ENCODE results near the gene C20orf204.
A peak's percentile ranks its signal among the peaks of the same experiment; 100 is the strongest.

Gene C20orf204

GRCh38 chr20:64063389-64064144 lies 27.6 kb downstream of the C20orf204 start:
- no peak for TF ChIP-seq CTCF (IDR thresholded peaks at IDR 0.05; ENCODE audit: extremely low read depth, missing control alignments)
- DNase-seq (ENCODE audit: low spot score) = no peak

DNA sequence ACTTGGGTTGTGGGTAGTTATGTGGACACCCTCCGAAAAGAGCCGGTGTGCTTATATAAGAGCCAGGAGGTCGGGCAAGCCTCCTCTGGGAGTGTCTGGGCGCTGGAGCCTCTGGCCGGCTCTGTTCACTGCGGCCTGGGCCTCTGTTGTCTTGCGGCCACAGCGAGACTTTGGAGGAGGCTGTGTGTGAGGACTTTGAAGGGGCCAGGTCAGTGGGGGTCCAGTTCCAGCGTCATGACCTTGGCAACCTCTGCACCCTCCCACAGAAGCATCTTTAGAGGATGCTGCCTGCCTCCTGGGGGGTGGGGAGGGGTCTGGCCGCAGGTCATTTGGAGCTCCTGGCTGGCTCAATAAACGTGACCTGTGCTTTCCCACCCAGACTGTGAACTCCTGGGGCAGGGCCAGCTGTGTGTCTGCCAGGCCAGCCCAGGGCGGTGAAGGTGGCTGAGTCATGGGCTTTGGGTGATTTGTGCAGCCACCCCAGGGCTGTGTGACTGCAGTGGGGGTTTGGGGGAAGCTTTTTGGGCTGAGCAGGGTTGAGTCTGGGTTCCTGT lies 28.2 kb downstream of the C20orf204 start:
- DNase-seq (ENCODE audit: low spot score) = no peak

GRCh38 chr20:64065062-64065973 lies 29.3 kb downstream of the C20orf204 start:
- DNase-seq (ENCODE audit: low spot score) = no peak
- no peak for TF ChIP-seq CTCF (IDR thresholded peaks at IDR 0.05; ENCODE audit: extremely low read depth, missing control alignments)

More for the DNA sequence above, 28.2 kb downstream of the C20orf204 start:
- TF ChIP-seq CTCF (IDR thresholded peaks at IDR 0.05; ENCODE audit: extremely low read depth, missing control alignments) = no peak

DNA sequence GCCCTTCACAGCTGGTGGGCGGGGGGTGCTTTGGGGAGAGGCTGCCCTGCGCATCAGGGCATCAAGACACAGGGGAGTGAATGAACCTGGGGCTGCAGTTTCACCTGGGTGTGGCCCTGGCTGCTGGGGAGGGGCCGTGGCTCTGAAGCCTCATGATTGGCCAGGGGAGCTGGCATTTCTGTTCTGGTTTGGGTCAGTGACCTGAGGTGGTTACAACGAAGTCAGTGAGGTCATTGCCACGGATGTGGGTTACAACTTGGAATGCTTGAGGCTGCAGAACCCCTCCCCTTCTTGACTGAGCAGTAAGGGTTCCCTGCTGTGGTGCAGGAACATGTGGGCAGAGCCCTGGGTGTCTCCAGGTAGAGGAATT lies 30.0 kb downstream of the C20orf204 start:
- DNase-seq (ENCODE audit: low spot score) = peak; percentile 86
- no peak for TF ChIP-seq CTCF (IDR thresholded peaks at IDR 0.05; ENCODE audit: extremely low read depth, missing control alignments)

DNA sequence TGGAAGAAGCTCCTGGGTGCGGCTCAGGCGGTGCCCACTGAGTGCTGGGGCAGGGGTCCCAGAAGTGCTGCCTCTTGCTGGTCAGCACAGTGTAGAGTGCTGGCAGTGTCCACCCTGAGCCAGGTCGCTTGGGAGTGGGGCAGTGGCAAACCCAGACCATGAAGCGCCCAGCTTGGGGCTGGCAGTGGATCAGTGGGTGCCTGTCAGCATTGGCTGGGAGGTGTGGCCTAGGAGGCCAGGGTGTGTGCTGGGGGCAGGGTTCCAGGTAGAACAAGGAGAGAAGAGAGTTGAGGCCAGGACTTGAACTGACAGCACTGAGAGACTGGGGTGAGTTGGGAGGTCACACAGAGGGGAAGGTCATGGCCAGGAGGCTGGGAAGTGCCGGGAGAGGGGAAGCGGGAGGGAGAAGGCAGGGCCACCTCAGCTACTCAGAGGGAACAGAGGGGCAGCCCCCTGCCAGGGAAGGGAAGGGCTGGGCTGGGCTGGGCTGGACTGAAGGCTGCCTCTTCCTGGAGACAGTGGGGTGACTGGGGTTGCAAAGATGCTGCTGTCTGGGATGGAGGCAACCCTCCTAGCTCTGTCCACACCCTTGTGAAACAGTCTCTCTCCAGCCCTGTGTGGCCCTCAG lies 31.1 kb downstream of the C20orf204 start:
- no peak for DNase-seq (ENCODE audit: low spot score)
- no peak for TF ChIP-seq CTCF (IDR thresholded peaks at IDR 0.05; ENCODE audit: extremely low read depth, missing control alignments)

- no peak for TF ChIP-seq CTCF (IDR thresholded peaks at IDR 0.05; ENCODE audit: extremely low read depth, missing control alignments)
- no peak for DNase-seq (ENCODE audit: low spot score)
Measured at GRCh38 chr20:64067733-64068307, 31.8 kb downstream of the C20orf204 start.
